Activated CD4-positive, alpha-beta T cell treated with anti-CD3 and anti-CD28 coated beads, Interleukin-2, amount 50 U/mL, for 48 hours (primary cell): ENCODE results near the gene HTRA2.

ENCODE experiments used
- DNase-seq, 2 experiments: peaks; one replicate each; pipeline ENCODE4 v3.0.0-alpha.2; 2020

Gene HTRA2

DNA sequence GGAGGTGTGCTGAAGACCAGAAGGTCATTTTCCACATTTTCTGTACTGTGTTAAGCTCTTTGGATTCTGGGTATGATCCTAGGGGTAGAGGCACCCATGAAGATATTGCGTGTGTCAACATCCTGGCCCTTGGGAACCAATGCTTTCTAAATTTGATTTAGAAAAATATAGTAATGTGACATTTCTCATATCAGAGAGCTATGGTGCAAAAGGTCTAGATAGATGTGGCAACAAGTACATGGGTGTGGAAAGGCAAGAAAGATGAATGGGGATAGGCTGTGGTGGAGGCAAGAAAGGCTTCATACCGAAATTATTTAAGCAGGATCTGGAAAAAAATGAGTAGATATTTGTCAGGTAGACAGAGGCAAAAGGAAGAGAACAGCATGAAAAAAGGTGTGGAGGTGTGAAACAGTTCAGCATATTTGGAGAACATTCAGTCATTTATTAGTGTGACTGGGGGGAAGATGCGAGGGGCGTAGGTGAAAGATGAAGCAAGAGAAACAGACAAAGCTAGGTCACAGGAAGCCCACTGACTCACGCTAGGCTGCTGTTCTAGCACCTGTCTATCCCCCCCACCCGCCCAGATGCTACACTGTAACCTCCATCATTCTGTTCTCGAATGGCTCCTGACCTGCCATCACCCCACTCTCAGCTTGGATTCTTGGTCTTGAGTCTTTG lies 36.5 kb downstream of the HTRA2 start:
- no peak for DNase-seq

DNA sequence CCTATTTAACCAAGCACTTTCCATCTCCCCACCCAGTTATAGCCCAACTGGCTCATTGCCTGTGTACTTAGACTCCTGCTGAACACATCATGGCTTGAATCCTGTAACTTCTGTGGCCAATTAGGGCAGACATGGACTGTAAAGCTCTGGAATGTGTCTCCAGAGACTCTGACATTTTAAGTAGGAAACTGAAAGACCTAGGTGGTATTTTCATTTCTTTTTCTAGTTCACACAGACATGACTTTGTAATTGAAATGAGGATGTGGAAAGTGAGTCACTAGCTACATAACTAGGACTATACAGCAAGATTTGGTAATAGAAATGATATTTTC lies 37.0 kb downstream of the HTRA2 start:
- DNase-seq, result no peak

GRCh38 chr2:74567881-74568280 lies 38.1 kb downstream of the HTRA2 start:
- DNase-seq, result no peak

GRCh38 chr2:74569686-74570085 lies 40.0 kb downstream of the HTRA2 start:
- DNase-seq, result no peak

DNA sequence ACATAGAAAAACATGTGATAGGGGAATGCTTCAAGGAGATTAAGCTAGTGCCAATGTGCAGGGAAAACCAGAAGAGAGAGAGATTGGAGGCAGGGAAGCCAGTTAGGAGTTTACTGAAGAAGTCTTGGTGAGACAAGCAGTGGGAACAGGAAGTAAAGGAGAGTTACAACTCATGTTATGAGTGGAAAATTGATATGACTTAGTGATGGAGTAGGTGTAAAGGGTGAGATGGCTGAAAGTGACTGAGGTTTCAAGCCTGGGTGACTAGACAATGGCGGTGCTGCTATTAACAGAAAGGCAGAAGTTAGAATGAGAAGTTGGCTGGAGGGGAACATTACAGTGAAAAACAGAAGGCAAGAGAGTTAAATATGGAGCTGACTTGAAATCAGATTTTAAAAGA lies 41.3 kb downstream of the HTRA2 start:
- no peak for DNase-seq

- no peak for DNase-seq
Observed at GRCh38 chr2:74572178-74572925, 42.6 kb downstream of the HTRA2 start.

DNA sequence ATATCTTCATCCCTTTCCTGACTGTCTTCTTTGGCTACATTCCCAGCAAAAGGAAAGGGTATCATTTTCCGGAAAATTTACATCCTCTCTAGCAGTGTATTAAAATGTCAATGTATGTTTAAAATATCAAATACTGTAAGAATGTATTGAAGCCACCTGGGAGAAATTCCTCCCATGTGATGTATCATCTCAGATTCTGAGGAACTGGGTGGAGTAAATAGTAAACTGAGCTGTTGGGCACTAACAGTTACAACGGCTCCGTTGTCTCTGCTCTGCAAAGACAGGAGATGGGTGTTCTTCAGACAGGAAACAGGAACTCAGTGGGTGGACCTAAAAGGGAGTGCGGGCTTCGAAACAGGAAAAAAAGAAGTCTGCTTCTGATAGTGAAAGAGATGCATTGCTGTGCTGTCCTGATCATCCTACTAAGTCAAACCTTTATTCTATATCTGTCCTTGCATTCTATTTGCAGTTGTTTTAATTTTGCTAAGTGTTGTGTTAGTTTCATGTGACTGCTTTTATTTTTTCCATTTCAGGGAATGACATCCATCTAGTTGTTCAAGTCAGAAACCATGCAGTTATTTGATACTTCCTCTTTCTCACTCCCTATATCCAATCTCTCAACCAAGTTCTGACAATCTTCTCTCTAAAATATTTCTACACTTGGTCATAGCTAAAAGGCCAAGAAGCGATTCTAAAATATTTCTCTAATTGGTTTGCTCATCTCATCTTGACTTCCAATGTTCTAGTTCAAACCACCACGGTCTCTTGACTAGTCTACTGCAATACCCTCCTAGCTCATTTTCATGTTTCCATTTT lies 44.2 kb downstream of the HTRA2 start:
- DNase-seq, result no peak

GRCh38 chr2:74575320-74575719 lies 45.6 kb downstream of the HTRA2 start:
- no peak for DNase-seq

DNA sequence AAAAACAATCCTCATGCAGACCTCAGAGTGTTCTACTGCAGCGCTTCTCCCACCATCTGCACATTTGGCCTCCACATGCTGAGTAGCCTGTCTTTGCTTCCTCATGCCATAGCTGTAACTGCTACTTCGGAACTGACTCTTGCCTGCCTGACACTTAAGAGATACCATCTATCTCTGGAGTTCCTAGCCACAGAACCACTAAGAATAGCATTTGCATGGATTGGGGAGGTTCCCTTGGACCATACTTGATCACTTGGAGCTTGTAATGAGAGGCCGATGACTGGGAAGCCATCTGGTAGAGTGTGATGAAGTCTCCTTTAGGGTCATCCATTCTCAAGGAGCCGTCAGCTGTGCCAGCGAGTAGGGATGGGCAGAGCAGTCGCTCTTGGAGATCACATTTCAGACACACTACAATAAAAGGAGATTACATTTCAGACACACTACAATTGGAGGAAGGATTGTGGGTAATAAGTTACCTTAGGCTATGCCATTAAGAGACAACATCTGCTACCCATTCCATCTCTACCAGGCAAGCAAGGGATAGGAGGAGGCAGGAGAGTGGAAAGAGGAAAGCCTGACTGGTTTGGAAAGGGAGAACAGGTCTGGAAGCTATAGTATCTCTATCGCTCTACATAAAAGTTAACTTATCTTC lies 46.6 kb downstream of the HTRA2 start:
- no peak for DNase-seq

GRCh38 chr2:74576863-74577229 lies 47.1 kb downstream of the HTRA2 start:
- no peak for DNase-seq

- DNase-seq, result no peak
Observed at GRCh38 chr2:74577448-74577847, 47.7 kb downstream of the HTRA2 start.

DNA sequence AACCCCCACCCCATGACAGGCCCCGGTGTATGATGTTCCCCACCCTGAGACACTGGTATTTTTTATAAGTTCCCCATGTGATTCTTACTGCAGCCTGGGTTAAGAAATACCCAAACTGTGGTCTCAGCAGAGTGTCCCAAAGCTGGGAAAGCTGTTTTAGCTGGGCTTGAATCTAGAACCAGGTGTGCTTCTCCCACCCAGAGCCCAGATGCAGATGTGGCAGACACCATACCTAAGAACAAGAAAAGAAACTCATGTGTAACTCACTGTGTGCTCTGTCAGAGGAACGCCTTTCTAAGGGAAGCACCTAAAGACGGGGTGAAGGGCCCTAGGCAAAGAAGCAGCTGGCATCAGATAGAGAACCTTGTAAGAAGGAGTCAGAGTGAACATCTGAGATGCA lies 48.7 kb downstream of the HTRA2 start:
- DNase-seq, result no peak

DNA sequence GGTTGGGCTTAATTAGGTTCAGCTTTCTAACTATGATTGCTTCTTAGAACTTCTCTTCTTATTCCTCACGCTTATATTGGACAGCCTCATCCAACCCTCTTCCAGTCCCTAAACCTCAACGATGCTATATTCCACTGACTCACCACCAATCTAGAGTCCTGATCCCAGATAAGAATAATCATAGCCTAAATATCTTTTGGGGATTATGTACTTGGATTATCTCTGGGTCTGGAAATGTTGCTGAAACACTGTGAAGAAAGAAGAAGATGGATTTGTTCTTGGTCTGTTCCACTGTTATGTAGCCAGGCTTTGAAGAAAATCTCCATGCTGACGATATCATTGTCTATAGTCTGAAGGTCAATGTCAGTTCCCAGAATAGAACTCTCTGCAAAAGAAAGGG lies 51.7 kb downstream of the HTRA2 start:
- no peak for DNase-seq

DNA sequence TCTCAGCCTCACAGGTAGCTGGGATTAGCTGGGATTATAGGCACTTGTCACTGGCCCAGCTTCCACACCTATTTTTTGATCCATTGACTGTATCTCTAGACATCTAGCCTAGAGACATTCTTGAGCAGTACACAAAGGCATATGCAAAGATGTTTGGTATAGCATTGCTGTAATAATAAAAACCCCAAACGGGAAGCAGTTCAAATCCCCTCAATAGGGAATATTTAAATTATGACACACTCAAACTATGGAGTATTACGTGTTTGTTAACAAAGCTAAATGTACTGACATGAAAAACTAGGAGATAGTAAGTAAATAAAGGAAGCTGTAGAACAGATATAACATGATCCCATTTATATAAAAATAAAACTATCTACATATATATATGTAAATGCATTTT lies 52.5 kb downstream of the HTRA2 start:
- DNase-seq, result no peak
